ENCODE results near the gene NOTO. TPM values are rescaled to one million over a fixed set of nuclear protein-coding genes. Genes with fewer than 3 reads are reported as not detected.

Gene NOTO
- total and polyA plus RNA-seq, 2 of the 8 experiments (the other 6 are each of a cell fraction or from before 2014, with no cell fraction given) = 0.33 to 0.54 TPM

- Histone ChIP-seq H3K36me3 (ENCODE audit: control insufficient read depth in 2 of 4, insufficient read depth in 4 of 4, low read length in 3 of 4) (no peaks in the 10 kb centered on the region), H3K23me2 (ENCODE audit: low read depth, low read length) (peaks cover 23% of the 10 kb centered on the region; the same call in 1 of the 2 replicates), H3K4ac (replicated peaks; ENCODE audit: insufficient read length, low read depth, low read length) (peak overlapping the region; percentile 69), H4K5ac (ENCODE audit: insufficient read length, low read depth, low read length) (no peak overlapping the region), H2BK15ac (ENCODE audit: low read length) (no peak overlapping the region), H4K8ac (ENCODE audit: extremely low read depth, insufficient read depth, low read length) (peak overlapping the region; percentile 82; the same call in 1 of the 2 replicates), H2BK120ac (replicated peaks; ENCODE audit: low read depth, low read length) (no peak overlapping the region), H4K20me1 (replicated peaks in 1 of 2; ENCODE audit: control insufficient read depth in 1 of 2, insufficient read depth in 2 of 2, low read length in 2 of 2) (peaks cover 4 to 6% of the 10 kb centered on the region in 2 experiments), H3K23ac (ENCODE audit: insufficient read length) (no peak overlapping the region), H3K27me3 (replicated peaks in 1 of 4; ENCODE audit: control insufficient read depth in 3 of 4, extremely low read depth in 1 of 4, insufficient read depth in 3 of 4, low read length in 3 of 4) (peaks cover 22 to 59% (median 45%) of the 10 kb centered on the region in 4 experiments), H3K9ac (replicated peaks in 1 of 4; ENCODE audit: extremely low read depth in 1 of 4, low read depth in 3 of 4, low read length in 3 of 4) (peak overlapping the region in 1 of 4 experiments; percentile 6; a peak in 1 of 7 replicates), H3K27ac (ENCODE audit: low read depth, low read length) (no peak overlapping the region), H2BK20ac (ENCODE audit: low read length) (peak overlapping the region; percentile 10; the same call in 1 of the 2 replicates), H3K4me2 (ENCODE audit: insufficient read depth in 1 of 2, low read depth in 2 of 2, low read length in 2 of 2) (peak overlapping the region; percentile 7 to 84), H2AK5ac (ENCODE audit: low read depth, low read length) (no peak overlapping the region), H2BK12ac (ENCODE audit: low read depth, low read length) (no peak overlapping the region), H3K18ac (ENCODE audit: extremely low read depth, low read length) (peak overlapping the region; percentile 71; the same call in 1 of the 2 replicates), H2AFZ (ENCODE audit: low read length) (peak overlapping the region; percentile 69; the same call in 1 of the 2 replicates), H3K79me2 (ENCODE audit: control insufficient read depth in 1 of 2, insufficient read depth in 2 of 2, low read length in 2 of 2) (no peaks in the 10 kb centered on the region), H3K56ac (replicated peaks; ENCODE audit: insufficient read length, low read depth, low read length) (no peak overlapping the region), H3K4me1 (replicated peaks in 1 of 4; ENCODE audit: control insufficient read depth in 3 of 4, insufficient read depth in 4 of 4, low read length in 3 of 4) (peaks cover 2 to 23% (median 11%) of the 10 kb centered on the region in 4 experiments; a peak in 6 of 7 replicates), H4K91ac (replicated peaks; ENCODE audit: insufficient read length, low read length) (peak overlapping the region; percentile 30), H2BK5ac (ENCODE audit: low read depth, low read length) (no peak overlapping the region), H3K9me3 (ENCODE audit: insufficient read depth in 2 of 2, low read depth in 1 of 2, low read length in 1 of 2) (no peaks in the 10 kb centered on the region), H3K14ac (ENCODE audit: insufficient read length) (no peak overlapping the region), H3K4me3 (ENCODE audit: extremely low read depth in 1 of 4, insufficient read depth in 2 of 4, low read depth in 3 of 4, low read length in 4 of 4) (peak overlapping the region; percentile 24 to 64 (median 54)), H3K79me1 (ENCODE audit: low read depth, low read length) (no peaks in the 10 kb centered on the region)
- FAIRE-seq = no peak
- CTCF ChIA-PET (ENCODE audit: partially characterized antibody) = interaction anchor here (0.8 to 6.5 kb wide), 62 partner anchors 11 to 315 kb away, joined by 3 to 92 read pairs (median 6); partner anchors contain the start of genes EMX1, NOTO, PRADC1 and RAB11FIP5
- peak in 1 of 2 experiments; percentile 73 for DNase-seq (ENCODE audit: low read depth in 1 of 2, low spot score in 2 of 2)
- POLR2A ChIA-PET (ENCODE audit: partially characterized antibody) = interaction anchor here (1.8 to 2.5 kb wide), 3 partner anchors 37 to 105 kb away, joined by 6 to 16 read pairs (median 7); partner anchors contain the start of genes SFXN5 and SMYD5
- 2% methylated on average over 24 of the region's 31 CpGs; no CpG with 5 or more reads in 1 of the 2 experiments for WGBS, 2 experiments (ENCODE audit: extremely low coverage in 1 of 2, insufficient coverage in 1 of 2, insufficient read length in 1 of 2, insufficient replicate concordance in 2 of 2, low coverage in 1 of 2, low lambda C conversion rate in 2 of 2, missing lambda C conversion rate in 1 of 2)
- TF ChIP-seq EZH2 (IDR thresholded peaks at IDR 0.05; ENCODE audit: low read depth, low read length, severe bottlenecking) (peak; percentile 68), SIN3A (conservative IDR thresholded peaks at IDR 0.05 in 1 of 2, IDR thresholded peaks at IDR 0.05 in 1 of 2; ENCODE audit: low read depth in 1 of 2, low read length in 2 of 2) (no peak), KDM5A (IDR thresholded peaks at IDR 0.05; ENCODE audit: low read length) (no peak), TAF7 (optimal IDR thresholded peaks at IDR 0.05; ENCODE audit: borderline replicate concordance, low read depth, low read length) (no peak)
Observed at GRCh38 chr2:73176205-73176880, 26.0 kb upstream of the NOTO start.

Measured in H1 (cell line).